Measurements from ENCODE around the gene ATP10A. TPM values are rescaled to one million over a fixed set of nuclear protein-coding genes. Genes with fewer than 3 reads are reported as not detected.

The ATP10A gene
- polyA plus RNA-seq, 1 donor (not counting 4 experiments of a cell fraction or from before 2014, with no cell fraction given): not detected

DNA sequence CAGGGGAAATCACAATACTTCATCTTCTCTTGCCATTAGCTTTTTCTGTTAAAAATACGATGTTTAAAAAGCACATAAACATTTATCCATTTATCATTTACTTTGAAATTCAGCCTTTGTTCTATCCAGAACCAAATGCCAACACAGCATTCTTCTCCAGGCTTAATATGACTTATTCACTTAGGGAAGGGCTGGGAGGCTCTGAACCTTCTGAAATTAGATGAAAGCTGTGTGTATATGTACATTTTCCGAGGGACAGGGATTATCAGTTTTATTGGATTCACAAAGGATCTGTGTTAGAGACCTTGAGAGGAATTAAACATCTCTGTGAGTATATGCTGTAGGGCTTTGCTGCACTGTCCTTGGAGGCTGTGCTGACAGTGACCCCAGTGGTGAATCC lies 213.7 kb downstream of the ATP10A start:
- H3K4me3 ChIP-seq (ENCODE audit: control insufficient read depth in 2 of 3, extremely low read depth in 1 of 3, insufficient read depth in 2 of 3, low read depth in 1 of 3, low read length in 3 of 3): no peak overlapping the region
- H3K27me3 ChIP-seq (ENCODE audit: control insufficient read depth, extremely low read depth, insufficient read depth, low read length): no peaks in the 10 kb centered on the region
- no peak overlapping the region for H3K27ac ChIP-seq (ENCODE audit: control insufficient read depth, insufficient read depth, low read length)
- H3K4me1 ChIP-seq (ENCODE audit: control insufficient read depth, extremely low read depth, insufficient read depth, low read length): no peaks in the 10 kb centered on the region
- FAIRE-seq (no peak), DNase-seq (ENCODE audit: low read depth, low spot score) (no peak)
- dilution Hi-C loops (cut with MboI; ENCODE audit: extremely low pct_ligation_motif_present, low sequenced_read_pairs): no loop called here
- TF ChIP-seq, protein P1, sequence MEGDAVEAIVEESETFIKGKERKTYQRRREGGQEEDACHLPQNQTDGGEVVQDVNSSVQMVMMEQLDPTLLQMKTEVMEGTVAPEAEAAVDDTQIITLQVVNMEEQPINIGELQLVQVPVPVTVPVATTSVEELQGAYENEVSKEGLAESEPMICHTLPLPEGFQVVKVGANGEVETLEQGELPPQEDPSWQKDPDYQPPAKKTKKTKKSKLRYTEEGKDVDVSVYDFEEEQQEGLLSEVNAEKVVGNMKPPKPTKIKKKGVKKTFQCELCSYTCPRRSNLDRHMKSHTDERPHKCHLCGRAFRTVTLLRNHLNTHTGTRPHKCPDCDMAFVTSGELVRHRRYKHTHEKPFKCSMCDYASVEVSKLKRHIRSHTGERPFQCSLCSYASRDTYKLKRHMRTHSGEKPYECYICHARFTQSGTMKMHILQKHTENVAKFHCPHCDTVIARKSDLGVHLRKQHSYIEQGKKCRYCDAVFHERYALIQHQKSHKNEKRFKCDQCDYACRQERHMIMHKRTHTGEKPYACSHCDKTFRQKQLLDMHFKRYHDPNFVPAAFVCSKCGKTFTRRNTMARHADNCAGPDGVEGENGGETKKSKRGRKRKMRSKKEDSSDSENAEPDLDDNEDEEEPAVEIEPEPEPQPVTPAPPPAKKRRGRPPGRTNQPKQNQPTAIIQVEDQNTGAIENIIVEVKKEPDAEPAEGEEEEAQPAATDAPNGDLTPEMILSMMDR (optimal IDR thresholded peaks at IDR 0.05 in 1 of 3, IDR thresholded peaks at IDR 0.05 in 1 of 3, conservative IDR thresholded peaks at IDR 0.05 in 1 of 3; ENCODE audit: extremely low read depth in 1 of 3, insufficient read depth in 2 of 3, low read length in 3 of 3): no peak
- no peak for TF ChIP-seq EZH2 (IDR thresholded peaks at IDR 0.05; ENCODE audit: low read length)
- H3K9ac ChIP-seq (ENCODE audit: control insufficient read depth, extremely low read depth, insufficient read depth, low read length): no peak overlapping the region
- no peaks in the 10 kb centered on the region for H4K20me1 ChIP-seq (ENCODE audit: control insufficient read depth, extremely low read depth, insufficient read depth, low read length)
- no peaks in the 10 kb centered on the region for H3K36me3 ChIP-seq (ENCODE audit: control insufficient read depth in 2 of 2, extremely low read depth in 1 of 2, insufficient read depth in 2 of 2, low read length in 2 of 2)
- H3K9me3 ChIP-seq (ENCODE audit: control insufficient read depth, low read depth, low read length): peaks cover 4% of the 10 kb centered on the region
- H3K79me2 ChIP-seq (ENCODE audit: control insufficient read depth, insufficient read depth, low read length): no peaks in the 10 kb centered on the region
- H2AFZ ChIP-seq (ENCODE audit: control insufficient read depth, low read length): no peak overlapping the region
- H3K9me1 ChIP-seq (ENCODE audit: control insufficient read depth, extremely low read depth, insufficient read depth, low read length): no peaks in the 10 kb centered on the region
- H3K4me2 ChIP-seq (ENCODE audit: control insufficient read depth, extremely low read depth, insufficient read depth, low read depth, low read length): no peak overlapping the region

DNA sequence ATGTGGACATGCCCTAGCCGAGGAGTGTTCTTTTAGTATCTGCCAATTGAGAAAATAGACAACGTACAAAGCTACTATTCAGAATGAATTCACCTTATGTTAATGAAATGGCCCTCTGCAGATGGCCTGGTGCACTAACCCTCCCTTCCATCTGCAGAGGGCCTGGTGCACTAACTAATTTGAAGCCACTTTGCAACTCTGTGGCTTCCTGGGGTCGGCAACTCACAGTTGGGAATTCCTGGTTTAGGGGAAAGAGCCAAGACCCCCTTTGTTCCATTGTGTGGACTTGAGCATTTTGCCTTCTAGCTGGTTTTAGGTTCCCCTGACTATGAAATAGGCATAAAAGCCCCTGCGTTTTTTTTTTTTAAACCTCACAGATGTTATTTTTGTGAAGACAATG lies 220.0 kb downstream of the ATP10A start:
- Histone ChIP-seq H2AFZ (ENCODE audit: control insufficient read depth, low read length) (no peak overlapping the region), H3K9me3 (ENCODE audit: control insufficient read depth, low read depth, low read length) (no peaks in the 10 kb centered on the region), H3K27me3 (ENCODE audit: control insufficient read depth, extremely low read depth, insufficient read depth, low read length) (no peaks in the 10 kb centered on the region), H3K27ac (ENCODE audit: control insufficient read depth, insufficient read depth, low read length) (no peak overlapping the region), H3K4me2 (ENCODE audit: control insufficient read depth, extremely low read depth, insufficient read depth, low read depth, low read length) (no peak overlapping the region), H3K9ac (ENCODE audit: control insufficient read depth, extremely low read depth, insufficient read depth, low read length) (no peak overlapping the region), H3K9me1 (ENCODE audit: control insufficient read depth, extremely low read depth, insufficient read depth, low read length) (no peaks in the 10 kb centered on the region), H4K20me1 (ENCODE audit: control insufficient read depth, extremely low read depth, insufficient read depth, low read length) (no peaks in the 10 kb centered on the region), H3K4me3 (ENCODE audit: control insufficient read depth in 2 of 3, extremely low read depth in 1 of 3, insufficient read depth in 2 of 3, low read depth in 1 of 3, low read length in 3 of 3) (no peak overlapping the region), H3K79me2 (ENCODE audit: control insufficient read depth, insufficient read depth, low read length) (no peaks in the 10 kb centered on the region), H3K36me3 (ENCODE audit: control insufficient read depth in 2 of 2, extremely low read depth in 1 of 2, insufficient read depth in 2 of 2, low read length in 2 of 2) (no peaks in the 10 kb centered on the region), H3K4me1 (ENCODE audit: control insufficient read depth, extremely low read depth, insufficient read depth, low read length) (no peaks in the 10 kb centered on the region)
- TF ChIP-seq, protein P1 (optimal IDR thresholded peaks at IDR 0.05 in 1 of 3, IDR thresholded peaks at IDR 0.05 in 1 of 3, conservative IDR thresholded peaks at IDR 0.05 in 1 of 3; ENCODE audit: extremely low read depth in 1 of 3, insufficient read depth in 2 of 3, low read length in 3 of 3): no peak
- TF ChIP-seq EZH2 (IDR thresholded peaks at IDR 0.05; ENCODE audit: low read length): no peak
- no peak for FAIRE-seq
- DNase-seq (ENCODE audit: low read depth, low spot score): no peak
- dilution Hi-C loops (cut with MboI; ENCODE audit: extremely low pct_ligation_motif_present, low sequenced_read_pairs): no loop called here
